Measurements from ENCODE around the gene AHCYL1. TPM values are rescaled to one million over a fixed set of nuclear protein-coding genes. Genes with fewer than 3 reads are reported as not detected.

The AHCYL1 gene
- total RNA-seq, 3 donors from 2014 or later (not counting 1 experiment from before 2014, with no cell fraction given) = 23.3 to 30.0 (median 29.1) TPM

- H3K36me3 ChIP-seq (ENCODE audit: control insufficient read depth, insufficient read depth, low read length) = peaks cover 25% of the 10 kb centered on the region
- intact Hi-C loops (cut with micrococcal nuclease) = no loop called here
Observed at GRCh38 chr1:110006516-110006915, 22.0 kb downstream of the AHCYL1 start.

GRCh38 chr1:110007046-110007830 lies 22.7 kb downstream of the AHCYL1 start:
- Mint-ChIP-seq H3K4me3 (no peak overlapping the region), H3K27ac (no peak overlapping the region)

More at GRCh38 chr1:110006516-110006915, 22.0 kb downstream of the AHCYL1 start:
- H3K4me3 Mint-ChIP-seq = no peak overlapping the region
- H3K27me3 Mint-ChIP-seq (ENCODE audit: low read depth in 2 of 2) = no peaks in the 10 kb centered on the region
- no peak overlapping the region for H3K27ac Mint-ChIP-seq
- no peak for TF ChIP-seq CTCF (IDR thresholded peaks at IDR 0.05)
- H3K9me3 Mint-ChIP-seq = no peaks in the 10 kb centered on the region
- no peak overlapping the region for H3K4me3 ChIP-seq (ENCODE audit: low read length)
- no peak overlapping the region for H3K27ac ChIP-seq (ENCODE audit: low read length)
- peaks cover 2% of the 10 kb centered on the region for H3K4me1 ChIP-seq (ENCODE audit: control insufficient read depth, insufficient read depth, low read length)
- peaks cover 21 to 32% of the 10 kb centered on the region in 2 donors for H3K4me1 Mint-ChIP-seq
- H3K36me3 Mint-ChIP-seq = peaks cover 20% of the 10 kb centered on the region
- 100% methylated on average over 1 of the region's 1 CpG for WGBS (ENCODE audit: insufficient coverage)
- no peak for ATAC-seq
- H3K9me3 ChIP-seq (ENCODE audit: control insufficient read depth, insufficient read depth, low read length) = no peaks in the 10 kb centered on the region
- no peaks in the 10 kb centered on the region for H3K27me3 ChIP-seq (ENCODE audit: control insufficient read depth, insufficient read depth, low read length)
- no peak for DNase-seq

GRCh38 chr1:110008971-110009565 lies 24.5 kb downstream of the AHCYL1 start:
- Mint-ChIP-seq H3K9me3 (no peaks in the 10 kb centered on the region), H3K36me3 (peaks cover 31% of the 10 kb centered on the region), H3K4me3 (no peak overlapping the region), H3K27ac (no peak overlapping the region), H3K27me3 (ENCODE audit: low read depth in 2 of 2) (no peaks in the 10 kb centered on the region), H3K4me1 (peaks cover 13 to 16% of the 10 kb centered on the region in 2 donors)
- WGBS (ENCODE audit: insufficient coverage) = over 99% methylated on average over 6 of the region's 7 CpGs
- DNase-seq (no peak), ATAC-seq (no peak)
- Histone ChIP-seq H3K4me1 (ENCODE audit: control insufficient read depth, insufficient read depth, low read length) (peaks cover 2% of the 10 kb centered on the region), H3K4me3 (ENCODE audit: low read length) (no peak overlapping the region), H3K27ac (ENCODE audit: low read length) (no peak overlapping the region), H3K36me3 (ENCODE audit: control insufficient read depth, insufficient read depth, low read length) (peaks cover 37% of the 10 kb centered on the region), H3K9me3 (ENCODE audit: control insufficient read depth, insufficient read depth, low read length) (no peaks in the 10 kb centered on the region), H3K27me3 (ENCODE audit: control insufficient read depth, insufficient read depth, low read length) (no peaks in the 10 kb centered on the region)
- intact Hi-C loops (cut with micrococcal nuclease) = no loop called here
- TF ChIP-seq CTCF (IDR thresholded peaks at IDR 0.05) = no peak

More at GRCh38 chr1:110007046-110007830, 22.7 kb downstream of the AHCYL1 start:
- WGBS (ENCODE audit: insufficient coverage) = 99% methylated on average over 3 of the region's 4 CpGs
- Mint-ChIP-seq H3K9me3 (no peaks in the 10 kb centered on the region), H3K36me3 (peaks cover 25% of the 10 kb centered on the region), H3K4me1 (peaks cover 23 to 32% of the 10 kb centered on the region in 2 donors), H3K27me3 (ENCODE audit: low read depth in 2 of 2) (no peaks in the 10 kb centered on the region)
- intact Hi-C loops (cut with micrococcal nuclease) = no loop called here
- ATAC-seq (no peak), DNase-seq (no peak)
- H3K27ac ChIP-seq (ENCODE audit: low read length) = no peak overlapping the region
- no peak for TF ChIP-seq CTCF (IDR thresholded peaks at IDR 0.05)
- peaks cover 29% of the 10 kb centered on the region for H3K36me3 ChIP-seq (ENCODE audit: control insufficient read depth, insufficient read depth, low read length)
- H3K9me3 ChIP-seq (ENCODE audit: control insufficient read depth, insufficient read depth, low read length) = no peaks in the 10 kb centered on the region
- H3K4me1 ChIP-seq (ENCODE audit: control insufficient read depth, insufficient read depth, low read length) = peaks cover 2% of the 10 kb centered on the region
- no peaks in the 10 kb centered on the region for H3K27me3 ChIP-seq (ENCODE audit: control insufficient read depth, insufficient read depth, low read length)
- no peak overlapping the region for H3K4me3 ChIP-seq (ENCODE audit: low read length)
